Brain microvascular endothelial cell (primary cell): ENCODE data around the gene PCLAF.
"Not testable (repeated sequence)": the region's sequence is repeated elsewhere in the genome, so short reads cannot be mapped to it uniquely, and the experiment has no call there.

Experiments used
- DNase-seq: peaks from one replicate; pipeline ENCODE4 v3.0.0-alpha.2; 2020
- H3K27ac ChIP-seq: fragments of 250-450 bp; sonication (Bioruptor Pico); 2 replicates; pipeline ENCODE4 v1.5.1; 2020; ENCODE audit warnings: mild to moderate bottlenecking, moderate library complexity
- H3K27me3 ChIP-seq: fragments of 250-450 bp; sonication (Bioruptor Pico); replicated peaks from 2 replicates; pipeline ENCODE4 v1.5.1; 2020; ENCODE audit warnings: mild to moderate bottlenecking
- H3K36me3 ChIP-seq: fragments of 250-450 bp; sonication (Bioruptor Pico); replicated peaks from 2 replicates; pipeline ENCODE4 v1.5.1; 2020; ENCODE audit warnings: mild to moderate bottlenecking
- H3K4me3 ChIP-seq: 2 replicates; pipeline ENCODE4 v1.5.1; 2011; ENCODE audit warnings: low read depth, mild to moderate bottlenecking, control low read depth, low read length, moderate library complexity
- CTCF ChIP-seq: IDR thresholded peaks from 2 replicates; pipeline ENCODE4 v1.5.1; 2011; ENCODE audit warnings: low read depth, mild to moderate bottlenecking, moderate library complexity, low read length, control low read depth, inconsistent platforms; ENCODE audit errors: missing control alignments
- in situ Hi-C: cut with HindIII; loops from 2 replicates; pipeline ENCODE4 v1.10.0; 2017; ENCODE audit warnings: low sequenced_read_pairs, low pct_ligation_motif_present

The PCLAF gene

GRCh38 chr15:64389036-64389435 is 7.8 kb upstream of the PCLAF start:
- Histone ChIP-seq H3K4me3 (no peak overlapping the region), H3K27ac (no peak overlapping the region), H3K27me3 (no peaks in the 10 kb centered on the region), H3K36me3 (peaks cover 3% of the 10 kb centered on the region)
- in situ Hi-C loops, result no loop called here
- no peak for TF ChIP-seq CTCF
- DNase-seq, result no peak

GRCh38 chr15:64387562-64388168 is 6.4 kb upstream of the PCLAF start, which contains the start of gene TRIP4:
TRIP4 (plus strand) TSS chr15:64387836; CDS start chr15:64387864, 28 bp downstream.
- Histone ChIP-seq H3K27ac (peak within 1 kb of the TSS; percentile 52), H3K27me3 (no peaks in the 10 kb centered on the region), H3K4me3 (peak within 1 kb of the TSS; percentile 96), H3K36me3 (no peaks in the 10 kb centered on the region)
- in situ Hi-C loops, result no loop called here
- TF ChIP-seq CTCF, result peak; percentile 22
- peak; percentile 97 for DNase-seq

GRCh38 chr15:64386291-64386690 is 5.0 kb upstream of the PCLAF start:
- DNase-seq, result no peak
- Histone ChIP-seq H3K27ac (no peak overlapping the region), H3K36me3 (no peaks in the 10 kb centered on the region), H3K27me3 (no peaks in the 10 kb centered on the region), H3K4me3 (no peak overlapping the region)
- no peak for TF ChIP-seq CTCF
- in situ Hi-C loops, result no loop called here

- Histone ChIP-seq H3K36me3 (no peaks in the 10 kb centered on the region), H3K27ac (no peak overlapping the region), H3K4me3 (no peak overlapping the region), H3K27me3 (no peaks in the 10 kb centered on the region)
- no peak for TF ChIP-seq CTCF
- in situ Hi-C loops, result no loop called here
- no peak for DNase-seq
Measured at GRCh38 chr15:64383760-64384159, 2.5 kb upstream of the PCLAF start.

GRCh38 chr15:64380130-64380870 is 941 bp downstream of the PCLAF start:
- H3K27me3 ChIP-seq, in situ Hi-C loops, DNase-seq, H3K36me3 ChIP-seq, H3K27ac ChIP-seq: not testable (repeated sequence)
- peak overlapping the region; percentile 78 for H3K4me3 ChIP-seq

GRCh38 chr15:64379216-64379960 is 1.9 kb downstream of the PCLAF start:
- Histone ChIP-seq H3K27me3 (no peaks in the 10 kb centered on the region), H3K27ac (no peak overlapping the region), H3K36me3 (no peaks in the 10 kb centered on the region), H3K4me3 (peak overlapping the region; percentile 78)
- in situ Hi-C loops, result no loop called here
- no peak for DNase-seq
- no peak for TF ChIP-seq CTCF
